ENCODE data around the gene HENMT1.

- TF ChIP-seq CTCF (IDR thresholded peaks at IDR 0.05; ENCODE audit: insufficient read depth, low read length) (no peak), GABPA (IDR thresholded peaks at IDR 0.05; ENCODE audit: low read depth) (no peak), REST (IDR thresholded peaks at IDR 0.05; ENCODE audit: insufficient replicate concordance, low read depth) (no peak), SPI1 (IDR thresholded peaks at IDR 0.05; ENCODE audit: borderline replicate concordance, low read depth) (no peak), POLR2AphosphoS5 (IDR thresholded peaks at IDR 0.05; ENCODE audit: low read depth) (no peak)
These were observed 55.3 kb downstream of the HENMT1 start for GRCh38 chr1:108605633-108606032.
